Transverse colon (tissue), 4 donors: ENCODE measurements around the gene CALML4.

Experiments
- CTCF ChIP-seq, 5 experiments: fragments of 200-600 bp in 3 of 5; fragments of 450-650 bp in 2 of 5; sonication (generic) in 3 of 5; IDR thresholded peaks; 1 replicate in 2 of 5; 2 replicates in 3 of 5; pipeline ENCODE4 v1.5.1; 2016 to 2017; ENCODE audit warnings: antibody characterized with exemption in 5 of 5, inconsistent platforms in 3 of 5, mild to moderate bottlenecking in 2 of 5, moderate library complexity in 1 of 5
- EP300 ChIP-seq: sonication (generic); formaldehyde crosslinking; IDR thresholded peaks from one replicate; pipeline ENCODE4 v1.6.1; 2017; ENCODE audit warnings: antibody characterized with exemption, low read depth
- POLR2A ChIP-seq: fragments of 450-650 bp; IDR thresholded peaks from one replicate; pipeline ENCODE4 v1.6.1; 2016; ENCODE audit warnings: antibody characterized with exemption, mild to moderate bottlenecking, moderate library complexity
- POLR2AphosphoS5 ChIP-seq, 3 donors: sonication (generic); formaldehyde crosslinking; IDR thresholded peaks; one replicate each; pipeline ENCODE4 v1.6.1; 2016; ENCODE audit warnings: antibody characterized with exemption in 3 of 3

- no peak for TF ChIP-seq CTCF (IDR thresholded peaks at IDR 0.05)
- TF ChIP-seq POLR2A: no peak
- no peak for TF ChIP-seq POLR2AphosphoS5 (IDR thresholded peaks at IDR 0.05)
- TF ChIP-seq EP300: no peak
Observed at GRCh38 chr15:68231102-68231818, 26.1 kb upstream of the CALML4 start.
